ENCODE results near the gene CNN2. TPM values are rescaled to one million over a fixed set of nuclear protein-coding genes. Genes with fewer than 3 reads are reported as not detected.

Gene CNN2
- total RNA-seq, 1 donor from 2014 or later, result 226 TPM

- DNase-seq (ENCODE audit: low spot score, unreplicated experiment), result no peak
These were observed 46.9 kb downstream of the CNN2 start for GRCh38 chr19:1073063-1073955.

DNA sequence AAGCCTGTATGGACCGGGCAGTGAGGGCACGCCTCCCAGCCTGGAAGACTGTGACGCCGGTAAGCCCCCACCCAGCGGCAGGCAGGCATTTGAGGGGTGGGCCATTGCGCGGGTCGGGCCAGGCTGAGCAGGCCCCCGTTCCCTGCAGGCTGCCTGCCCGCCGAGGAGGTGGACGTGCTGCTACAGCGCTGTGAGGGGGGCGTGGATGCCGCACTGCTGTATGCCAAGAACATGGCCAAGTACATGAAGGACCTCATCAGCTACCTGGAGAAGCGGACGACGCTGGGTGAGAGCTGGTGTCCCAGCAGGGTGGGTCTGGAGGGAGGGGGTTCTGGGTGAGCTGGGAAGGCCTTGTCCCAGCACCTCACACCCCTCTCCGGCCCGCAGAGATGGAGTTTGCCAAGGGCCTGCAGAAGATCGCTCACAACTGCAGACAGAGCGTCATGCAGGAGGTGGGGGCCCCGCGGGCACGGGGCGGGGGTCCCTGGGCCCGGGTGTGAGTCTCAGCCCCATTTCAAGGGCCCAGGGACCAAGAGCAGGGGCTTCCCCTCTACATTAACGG, 47.6 kb downstream of the CNN2 start:
- no peak for DNase-seq (ENCODE audit: low spot score, unreplicated experiment)
- Mint-ChIP-seq H3K27ac (no peak overlapping the region), H3K36me3 (ENCODE audit: insufficient read depth) (no peaks in the 10 kb centered on the region), H3K4me1 (ENCODE audit: low read depth) (peaks cover 7% of the 10 kb centered on the region), H3K27me3 (peaks cover 34% of the 10 kb centered on the region), H3K4me3 (ENCODE audit: low read depth) (no peak overlapping the region), H3K9me3 (ENCODE audit: low read depth) (no peaks in the 10 kb centered on the region)
- TF ChIP-seq, protein P1, sequence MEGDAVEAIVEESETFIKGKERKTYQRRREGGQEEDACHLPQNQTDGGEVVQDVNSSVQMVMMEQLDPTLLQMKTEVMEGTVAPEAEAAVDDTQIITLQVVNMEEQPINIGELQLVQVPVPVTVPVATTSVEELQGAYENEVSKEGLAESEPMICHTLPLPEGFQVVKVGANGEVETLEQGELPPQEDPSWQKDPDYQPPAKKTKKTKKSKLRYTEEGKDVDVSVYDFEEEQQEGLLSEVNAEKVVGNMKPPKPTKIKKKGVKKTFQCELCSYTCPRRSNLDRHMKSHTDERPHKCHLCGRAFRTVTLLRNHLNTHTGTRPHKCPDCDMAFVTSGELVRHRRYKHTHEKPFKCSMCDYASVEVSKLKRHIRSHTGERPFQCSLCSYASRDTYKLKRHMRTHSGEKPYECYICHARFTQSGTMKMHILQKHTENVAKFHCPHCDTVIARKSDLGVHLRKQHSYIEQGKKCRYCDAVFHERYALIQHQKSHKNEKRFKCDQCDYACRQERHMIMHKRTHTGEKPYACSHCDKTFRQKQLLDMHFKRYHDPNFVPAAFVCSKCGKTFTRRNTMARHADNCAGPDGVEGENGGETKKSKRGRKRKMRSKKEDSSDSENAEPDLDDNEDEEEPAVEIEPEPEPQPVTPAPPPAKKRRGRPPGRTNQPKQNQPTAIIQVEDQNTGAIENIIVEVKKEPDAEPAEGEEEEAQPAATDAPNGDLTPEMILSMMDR (IDR thresholded peaks at IDR 0.05; ENCODE audit: unreplicated experiment), result no peak

More at GRCh38 chr19:1073063-1073955, 46.9 kb downstream of the CNN2 start:
- TF ChIP-seq, protein P1 (IDR thresholded peaks at IDR 0.05; ENCODE audit: unreplicated experiment), result no peak
- peaks cover 40% of the 10 kb centered on the region for H3K27me3 Mint-ChIP-seq
- no peaks in the 10 kb centered on the region for H3K9me3 Mint-ChIP-seq (ENCODE audit: low read depth)
- H3K4me1 Mint-ChIP-seq (ENCODE audit: low read depth), result peaks cover 7% of the 10 kb centered on the region
- H3K36me3 Mint-ChIP-seq (ENCODE audit: insufficient read depth), result no peaks in the 10 kb centered on the region
- H3K4me3 Mint-ChIP-seq (ENCODE audit: low read depth), result no peak overlapping the region
- no peak overlapping the region for H3K27ac Mint-ChIP-seq

DNA sequence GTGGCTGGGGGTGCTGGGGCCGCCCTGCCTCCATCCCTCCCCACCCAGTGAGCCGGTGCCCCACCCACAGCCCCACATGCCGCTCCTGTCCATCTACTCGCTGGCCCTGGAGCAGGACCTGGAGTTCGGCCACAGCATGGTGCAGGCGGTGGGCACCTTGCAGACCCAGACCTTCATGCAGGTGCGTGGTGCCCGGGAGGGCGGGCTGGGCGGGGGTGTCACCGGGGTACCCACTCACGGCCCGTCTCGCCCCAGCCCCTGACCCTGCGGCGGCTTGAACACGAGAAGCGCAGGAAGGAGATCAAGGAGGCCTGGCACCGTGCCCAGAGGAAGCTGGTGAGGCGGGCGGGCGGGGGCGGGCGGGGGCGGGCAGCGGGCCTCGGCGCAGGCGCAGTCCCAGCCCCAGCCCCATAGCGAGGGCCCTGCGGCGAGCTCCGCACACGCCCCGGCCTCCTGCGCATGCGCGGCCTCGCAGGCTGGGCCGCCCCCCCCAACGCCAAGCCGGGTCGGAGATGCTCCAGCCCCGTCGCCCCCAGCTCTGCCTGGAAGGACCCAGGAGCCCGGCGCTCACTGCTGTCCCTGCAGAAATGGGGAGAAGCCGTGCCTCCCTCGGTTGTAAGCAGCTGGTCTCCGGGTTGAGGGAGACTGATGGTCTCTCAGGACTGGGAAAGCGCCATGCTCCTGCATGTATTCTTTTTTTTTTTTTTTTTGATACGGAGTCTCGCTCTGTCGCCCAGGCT, 48.3 kb downstream of the CNN2 start:
- Mint-ChIP-seq H3K4me1 (ENCODE audit: low read depth) (peaks cover 7% of the 10 kb centered on the region), H3K27ac (peak overlapping the region; percentile 74), H3K27me3 (peaks cover 30% of the 10 kb centered on the region), H3K4me3 (ENCODE audit: low read depth) (no peak overlapping the region), H3K9me3 (ENCODE audit: low read depth) (no peaks in the 10 kb centered on the region), H3K36me3 (ENCODE audit: insufficient read depth) (no peaks in the 10 kb centered on the region)
- TF ChIP-seq, protein P1 (IDR thresholded peaks at IDR 0.05; ENCODE audit: unreplicated experiment), result no peak
- DNase-seq (ENCODE audit: low spot score, unreplicated experiment), result no peak

DNA sequence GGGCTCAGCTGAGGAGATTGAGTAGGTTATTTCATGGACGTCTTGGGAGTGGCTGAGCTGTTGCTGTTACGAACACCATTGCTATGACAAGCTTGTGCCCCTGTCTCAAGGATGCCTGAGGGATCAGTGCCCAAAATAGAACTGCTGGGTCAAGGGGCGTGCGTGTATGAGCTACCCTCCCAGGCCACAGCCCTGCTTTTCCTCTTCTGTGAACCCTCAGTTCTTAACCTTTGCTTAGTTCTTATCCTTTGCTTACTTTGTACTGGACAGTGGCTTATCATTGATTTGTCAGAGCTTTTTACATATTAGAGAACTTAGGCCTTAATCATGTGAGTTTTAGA, 49.6 kb downstream of the CNN2 start:
- Mint-ChIP-seq H3K27me3 (peaks cover 24% of the 10 kb centered on the region), H3K9me3 (ENCODE audit: low read depth) (no peaks in the 10 kb centered on the region), H3K36me3 (ENCODE audit: insufficient read depth) (no peaks in the 10 kb centered on the region), H3K4me3 (ENCODE audit: low read depth) (no peak overlapping the region), H3K4me1 (ENCODE audit: low read depth) (peaks cover 7% of the 10 kb centered on the region), H3K27ac (no peak overlapping the region)
- TF ChIP-seq, protein P1 (IDR thresholded peaks at IDR 0.05; ENCODE audit: unreplicated experiment), result no peak
- no peak for DNase-seq (ENCODE audit: low spot score, unreplicated experiment)

- TF ChIP-seq, protein P1 (IDR thresholded peaks at IDR 0.05; ENCODE audit: unreplicated experiment), result no peak
- H3K4me3 Mint-ChIP-seq (ENCODE audit: low read depth), result no peak overlapping the region
- no peak for DNase-seq (ENCODE audit: low spot score, unreplicated experiment)
- H3K4me1 Mint-ChIP-seq (ENCODE audit: low read depth), result peaks cover 5% of the 10 kb centered on the region
- H3K27ac Mint-ChIP-seq, result no peak overlapping the region
- H3K27me3 Mint-ChIP-seq, result peaks cover 19% of the 10 kb centered on the region
- no peaks in the 10 kb centered on the region for H3K36me3 Mint-ChIP-seq (ENCODE audit: insufficient read depth)
- H3K9me3 Mint-ChIP-seq (ENCODE audit: low read depth), result no peaks in the 10 kb centered on the region
These were observed 50.5 kb downstream of the CNN2 start for GRCh38 chr19:1076951-1077350.
